Sigmoid colon (tissue), 3 donors: ENCODE data around the gene OR52E4.

Source experiments
- CTCF ChIP-seq, 4 experiments: fragments of 450-650 bp in 3 of 4; fragments of 200-600 bp in 1 of 4; IDR thresholded peaks; one replicate each; pipeline ENCODE4 v1.5.1; 2016 to 2019; ENCODE audit warnings: antibody characterized with exemption in 4 of 4, mild to moderate bottlenecking in 3 of 4, moderate library complexity in 2 of 4
- POLR2A ChIP-seq, 2 donors: fragments of 450-650 bp; IDR thresholded peaks; one replicate each; pipeline ENCODE4 v1.6.1; 2016; ENCODE audit warnings: antibody characterized with exemption in 2 of 2, mild to moderate bottlenecking in 2 of 2, moderate library complexity in 2 of 2

- TF ChIP-seq CTCF (IDR thresholded peaks at IDR 0.05) (no peak), POLR2A (IDR thresholded peaks at IDR 0.05) (no peak)
These were observed 19.1 kb downstream of the OR52E4 start for GRCh38 chr11:5899534-5899933.
